OCI-LY7 (cell line): ENCODE data around the gene GIPC1. TPM values are rescaled to one million over a fixed set of nuclear protein-coding genes. Genes with fewer than 3 reads are reported as not detected.

ENCODE experiments used
- Bru-seq: library from RNA; stranded (reverse); fragments of 400-500 nt; gene quantifications from one replicate; lab custom pipeline; 2021; lab: Mats Ljungman, UMichigan
- BruChase-seq, 2 experiments: library from RNA; stranded (reverse); fragments of 400-500 nt; gene quantifications; one replicate each; lab custom pipeline; 2021; lab: Mats Ljungman, UMichigan
- BruUV-seq: library from RNA; stranded (reverse); fragments of 400-500 nt; replicated peaks from 2 replicates; lab custom pipeline; 2021; lab: Mats Ljungman, UMichigan
- CTCF ChIA-PET: fragments of 300-600 bp; sonication (Branson Sonifier 250); formaldehyde crosslinking; loops from one replicate; lab custom pipeline; 2022; ENCODE audit warnings: antibody characterized with exemption; ENCODE audit not compliant: unreplicated experiment; lab: Charles Lee
- POLR2A ChIA-PET: fragments of 300-600 bp; sonication (Branson Sonifier 250); formaldehyde crosslinking; loops from one replicate; lab custom pipeline; 2022; ENCODE audit warnings: antibody characterized with exemption; lab: Charles Lee
- DNase-seq: peaks from one replicate; pipeline ENCODE4 v3.0.0-alpha.2; 2015; ENCODE audit warnings: low spot score
- H2AFZ ChIP-seq: fragments of 200-600 bp; sonication (generic), shearing (Covaris generic); 2 replicates; pipeline ENCODE4 v1.6.1; 2014; ENCODE audit warnings: mild to moderate bottlenecking, antibody characterized with exemption, low read length, moderate library complexity
- H3K27ac ChIP-seq: fragments of 200-600 bp; sonication (generic); 2 replicates; pipeline ENCODE4 v1.5.1; 2014; ENCODE audit warnings: mixed run types, low read depth, mild to moderate bottlenecking, moderate library complexity, low read length, inconsistent platforms; ENCODE audit not compliant: poor library complexity, severe bottlenecking
- H3K36me3 ChIP-seq: fragments of 200-600 bp; sonication (generic); 2 replicates; pipeline ENCODE4 v1.6.1; 2014; ENCODE audit warnings: mild to moderate bottlenecking, antibody characterized with exemption, low read length, moderate library complexity, mixed read lengths; ENCODE audit not compliant: insufficient read depth
- H3K4me1 ChIP-seq: fragments of 200-600 bp; sonication (generic); 2 replicates; pipeline ENCODE4 v1.5.1; 2014; ENCODE audit warnings: mild to moderate bottlenecking, low read length; ENCODE audit not compliant: insufficient read depth, poor library complexity, severe bottlenecking
- H3K4me2 ChIP-seq: fragments of 200-600 bp; sonication (generic); 2 replicates; pipeline ENCODE4 v1.6.1; 2014; ENCODE audit warnings: mild to moderate bottlenecking, low read length
- H3K4me3 ChIP-seq: fragments of 200-600 bp; sonication (generic); 2 replicates; pipeline ENCODE4 v1.5.1; 2014; ENCODE audit warnings: mild to moderate bottlenecking, low read depth, low read length; ENCODE audit not compliant: poor library complexity, severe bottlenecking
- H3K79me2 ChIP-seq: fragments of 200-600 bp; sonication (generic); 2 replicates; pipeline ENCODE4 v1.6.1; 2016; ENCODE audit warnings: low read depth, mild to moderate bottlenecking, low read length, moderate library complexity, mixed read lengths; ENCODE audit not compliant: insufficient read depth
- H3K9me2 ChIP-seq: fragments of 200-600 bp; sonication (generic); 2 replicates; pipeline ENCODE4 v1.6.1; 2016; ENCODE audit warnings: mild to moderate bottlenecking, low read length, mixed read lengths; ENCODE audit not compliant: insufficient read depth
- H3K9me3 ChIP-seq: fragments of 200-600 bp; sonication (generic); 2 replicates; pipeline ENCODE4 v1.6.1; 2014; ENCODE audit warnings: mild to moderate bottlenecking, mixed run types, low read length, mixed read lengths
- H4K20me1 ChIP-seq: fragments of 200-600 bp; sonication (generic); 2 replicates; pipeline ENCODE4 v1.6.1; 2014; ENCODE audit warnings: mild to moderate bottlenecking, antibody characterized with exemption, low read length, moderate library complexity, mixed read lengths; ENCODE audit not compliant: insufficient read depth
- EZH2phosphoT487 ChIP-seq: fragments of 200-600 bp; sonication (generic); IDR thresholded peaks from 2 replicates; pipeline ENCODE4 v1.6.1; 2018; ENCODE audit warnings: low read depth, borderline replicate concordance, mild to moderate bottlenecking, mixed run types, antibody characterized with exemption, low read length, moderate library complexity, mixed read lengths
- intact Hi-C: fragments of 100-400 bp; cut with micrococcal nuclease; formaldehyde crosslinking; loops from one replicate; pipeline ENCODE4 v1.10.0; 2022; ENCODE audit not compliant: unreplicated experiment
- long read RNA-seq: library from polyadenylated mRNA; stranded (forward); transcript quantifications from one replicate; pipeline ENCODE4 v2.0.0, GENCODE V29; 2022
- total RNA-seq, 2 experiments: library from RNA; depleted of rRNA in 1 of 2; stranded (reverse); fragments of >200 nt in 1 of 2; shearing (Covaris generic) in 1 of 2; gene quantifications; 2 replicates each; pipeline ENCODE4 v1.2.3, GENCODE V29; 2014 to 2022
- TF ChIP-seq, protein P1 (sequence below): fragments of 200-600 bp; sonication (generic); conservative IDR thresholded peaks from 2 replicates; pipeline ENCODE4 v1.5.1; 2014; ENCODE audit warnings: mild to moderate bottlenecking, antibody characterized with exemption, low read length, moderate library complexity, mixed read lengths

Gene GIPC1, protein sequence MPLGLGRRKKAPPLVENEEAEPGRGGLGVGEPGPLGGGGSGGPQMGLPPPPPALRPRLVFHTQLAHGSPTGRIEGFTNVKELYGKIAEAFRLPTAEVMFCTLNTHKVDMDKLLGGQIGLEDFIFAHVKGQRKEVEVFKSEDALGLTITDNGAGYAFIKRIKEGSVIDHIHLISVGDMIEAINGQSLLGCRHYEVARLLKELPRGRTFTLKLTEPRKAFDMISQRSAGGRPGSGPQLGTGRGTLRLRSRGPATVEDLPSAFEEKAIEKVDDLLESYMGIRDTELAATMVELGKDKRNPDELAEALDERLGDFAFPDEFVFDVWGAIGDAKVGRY
- total RNA-seq (2014; rRNA removed; shearing (Covaris generic)) (18.5 and 26.9 TPM in 2 replicates), total RNA-seq (2022) (37.6 and 38.3 TPM in 2 replicates), Bru-seq, nascent RNA (percentile 45 among the genes with signal in this experiment), BruChase-seq, experiment 1, labeled RNA remaining after a 6-hour chase (percentile 53 among the genes with signal in this experiment), BruChase-seq, experiment 2, labeled RNA remaining after a 2-hour chase (percentile 52 among the genes with signal in this experiment)
- long read RNA-seq, transcript GIPC1-203 (9 exons, 1,926 nt), result major isoform, 32 of 75 reads
- long read RNA-seq, transcript GIPC1-205 (8 exons, 1,386 nt), result minor isoform, 22 of 75 reads
- long read RNA-seq, partial matches to known transcripts, result 7 of 75 reads
- long read RNA-seq, other reads (novel, unspliced or antisense), result 6 of 75 reads

DNA sequence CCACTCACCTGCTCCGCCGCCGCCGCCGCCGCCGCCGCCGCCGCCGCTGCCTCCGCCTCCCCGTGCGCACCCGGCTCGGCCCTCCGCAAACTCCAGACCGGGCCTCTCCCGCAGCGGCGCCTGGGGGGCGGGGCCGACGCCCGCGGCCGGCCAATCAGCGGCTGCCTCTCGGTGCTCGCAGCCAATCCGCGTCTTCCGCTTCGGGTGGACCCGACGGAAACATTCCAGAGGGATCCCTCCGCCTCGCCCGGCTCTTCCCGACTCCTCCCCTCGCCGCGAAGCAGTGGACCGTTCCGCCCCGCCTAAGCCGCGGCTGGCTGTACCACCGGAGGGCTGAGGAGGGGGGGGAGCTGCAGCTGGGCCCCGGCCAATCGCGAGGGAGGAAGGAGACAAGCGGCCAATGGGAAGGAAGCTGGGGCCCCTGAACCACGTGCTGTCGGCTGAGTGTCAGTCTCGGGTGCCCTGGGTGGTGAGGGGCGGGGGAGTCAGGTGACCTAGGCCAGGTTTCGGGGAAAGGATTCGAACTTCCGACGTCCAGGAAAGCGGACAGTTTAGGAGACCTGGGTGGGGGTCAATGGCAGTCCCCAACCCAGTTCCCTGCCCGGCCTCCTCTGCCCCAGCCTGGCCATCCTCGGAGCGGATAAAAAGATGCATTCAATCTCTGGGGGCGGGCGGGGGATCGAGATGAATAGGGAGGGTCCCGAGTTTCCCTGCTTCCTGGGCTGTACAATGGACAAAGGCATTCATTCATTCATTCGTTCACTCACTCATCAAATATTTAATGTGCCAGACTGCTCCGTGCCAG, at the start of gene GIPC1:
GIPC1 (minus strand) TSS at position 99 of the 805 bp plus-strand sequence. CDS start 13,151 bp downstream, outside the sequence.
- H3K4me3 ChIP-seq, result peak within 1 kb of the TSS; percentile 72
- peaks cover 19% of the 10 kb centered on the region for H3K4me1 ChIP-seq
- no peaks in the 10 kb centered on the region for H3K79me2 ChIP-seq
- POLR2A ChIA-PET, result interaction anchor here (0.9 to 2.3 kb wide), 5 partner anchors 8 to 22 kb away, joined by 3 to 10 read pairs (median 3); partner anchors contain the start of gene DNAJB1
- no peak within 1 kb of the TSS for H3K27ac ChIP-seq
- H3K4me2 ChIP-seq, result peak within 1 kb of the TSS; percentile 100
- peak; percentile 85 for DNase-seq
- no peaks in the 10 kb centered on the region for H4K20me1 ChIP-seq
- CTCF ChIA-PET, result no interaction called here
- no peaks in the 10 kb centered on the region for H3K9me3 ChIP-seq
- intact Hi-C loops, result no loop called here
- no peak for TF ChIP-seq EZH2phosphoT487
- TF ChIP-seq, protein P1, sequence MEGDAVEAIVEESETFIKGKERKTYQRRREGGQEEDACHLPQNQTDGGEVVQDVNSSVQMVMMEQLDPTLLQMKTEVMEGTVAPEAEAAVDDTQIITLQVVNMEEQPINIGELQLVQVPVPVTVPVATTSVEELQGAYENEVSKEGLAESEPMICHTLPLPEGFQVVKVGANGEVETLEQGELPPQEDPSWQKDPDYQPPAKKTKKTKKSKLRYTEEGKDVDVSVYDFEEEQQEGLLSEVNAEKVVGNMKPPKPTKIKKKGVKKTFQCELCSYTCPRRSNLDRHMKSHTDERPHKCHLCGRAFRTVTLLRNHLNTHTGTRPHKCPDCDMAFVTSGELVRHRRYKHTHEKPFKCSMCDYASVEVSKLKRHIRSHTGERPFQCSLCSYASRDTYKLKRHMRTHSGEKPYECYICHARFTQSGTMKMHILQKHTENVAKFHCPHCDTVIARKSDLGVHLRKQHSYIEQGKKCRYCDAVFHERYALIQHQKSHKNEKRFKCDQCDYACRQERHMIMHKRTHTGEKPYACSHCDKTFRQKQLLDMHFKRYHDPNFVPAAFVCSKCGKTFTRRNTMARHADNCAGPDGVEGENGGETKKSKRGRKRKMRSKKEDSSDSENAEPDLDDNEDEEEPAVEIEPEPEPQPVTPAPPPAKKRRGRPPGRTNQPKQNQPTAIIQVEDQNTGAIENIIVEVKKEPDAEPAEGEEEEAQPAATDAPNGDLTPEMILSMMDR, result no peak
- H3K36me3 ChIP-seq, result no peaks in the 10 kb centered on the region
- H2AFZ ChIP-seq, result peak within 1 kb of the TSS; percentile 58
- BruUV-seq, result no TSS peak
- H3K9me2 ChIP-seq, result no peaks in the 10 kb centered on the region

DNA sequence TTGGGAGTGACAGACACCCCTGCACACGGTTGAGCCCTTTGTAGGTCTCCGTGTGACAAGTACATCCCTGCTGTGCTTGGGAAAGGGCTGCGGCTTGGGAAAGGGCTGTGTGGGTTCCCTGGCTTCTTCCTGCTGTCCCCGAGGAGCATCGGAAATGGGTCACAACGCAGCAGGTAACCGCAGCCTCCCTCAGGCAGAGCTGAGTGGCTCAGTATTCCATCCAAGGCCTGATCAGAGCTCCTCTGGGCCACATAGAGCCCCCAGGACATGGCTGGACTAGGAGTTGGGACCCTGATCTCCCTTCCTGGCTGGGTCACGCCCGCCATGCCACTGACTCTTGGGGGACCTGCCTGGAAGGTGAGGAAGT, 49.8 kb upstream of the GIPC1 start:
- Histone ChIP-seq H3K4me2 (no peak overlapping the region; the same call in 1 of the 2 replicates), H3K79me2 (peaks cover 18% of the 10 kb centered on the region; the same call in 1 of the 2 replicates), H3K9me3 (no peaks in the 10 kb centered on the region), H3K27ac (no peak overlapping the region), H3K4me1 (peaks cover 15% of the 10 kb centered on the region), H2AFZ (no peak overlapping the region), H3K36me3 (peaks cover 21% of the 10 kb centered on the region), H3K4me3 (no peak overlapping the region), H3K9me2 (no peaks in the 10 kb centered on the region), H4K20me1 (no peaks in the 10 kb centered on the region)
- no TSS peak for BruUV-seq
- CTCF ChIA-PET, result no interaction called here
- POLR2A ChIA-PET, result interaction anchor here (0.6 to 0.7 kb wide), 3 partner anchors 17 to 719 kb away, joined by 3 read pairs; no protein-coding TSS in a partner anchor
- intact Hi-C loops, result no loop called here
- no peak for DNase-seq
- no peak for TF ChIP-seq EZH2phosphoT487
- TF ChIP-seq, protein P1, result no peak
